Hepatocyte (in vitro differentiated cells): ENCODE results near the gene ZNF266.

ENCODE experiments used
- EZH2 ChIP-seq: fragments of 200-600 bp; sonication (generic); IDR thresholded peaks from 2 replicates; pipeline ENCODE4 v1.6.1; 2016; ENCODE audit warnings: antibody characterized with exemption, mild to moderate bottlenecking, borderline replicate concordance
- TF ChIP-seq, protein P1 (sequence below): fragments of 200-600 bp; sonication (generic); IDR thresholded peaks from 2 replicates; pipeline ENCODE4 v1.5.1; 2016; ENCODE audit warnings: antibody characterized with exemption, mild to moderate bottlenecking; ENCODE audit not compliant: poor library complexity

DNA sequence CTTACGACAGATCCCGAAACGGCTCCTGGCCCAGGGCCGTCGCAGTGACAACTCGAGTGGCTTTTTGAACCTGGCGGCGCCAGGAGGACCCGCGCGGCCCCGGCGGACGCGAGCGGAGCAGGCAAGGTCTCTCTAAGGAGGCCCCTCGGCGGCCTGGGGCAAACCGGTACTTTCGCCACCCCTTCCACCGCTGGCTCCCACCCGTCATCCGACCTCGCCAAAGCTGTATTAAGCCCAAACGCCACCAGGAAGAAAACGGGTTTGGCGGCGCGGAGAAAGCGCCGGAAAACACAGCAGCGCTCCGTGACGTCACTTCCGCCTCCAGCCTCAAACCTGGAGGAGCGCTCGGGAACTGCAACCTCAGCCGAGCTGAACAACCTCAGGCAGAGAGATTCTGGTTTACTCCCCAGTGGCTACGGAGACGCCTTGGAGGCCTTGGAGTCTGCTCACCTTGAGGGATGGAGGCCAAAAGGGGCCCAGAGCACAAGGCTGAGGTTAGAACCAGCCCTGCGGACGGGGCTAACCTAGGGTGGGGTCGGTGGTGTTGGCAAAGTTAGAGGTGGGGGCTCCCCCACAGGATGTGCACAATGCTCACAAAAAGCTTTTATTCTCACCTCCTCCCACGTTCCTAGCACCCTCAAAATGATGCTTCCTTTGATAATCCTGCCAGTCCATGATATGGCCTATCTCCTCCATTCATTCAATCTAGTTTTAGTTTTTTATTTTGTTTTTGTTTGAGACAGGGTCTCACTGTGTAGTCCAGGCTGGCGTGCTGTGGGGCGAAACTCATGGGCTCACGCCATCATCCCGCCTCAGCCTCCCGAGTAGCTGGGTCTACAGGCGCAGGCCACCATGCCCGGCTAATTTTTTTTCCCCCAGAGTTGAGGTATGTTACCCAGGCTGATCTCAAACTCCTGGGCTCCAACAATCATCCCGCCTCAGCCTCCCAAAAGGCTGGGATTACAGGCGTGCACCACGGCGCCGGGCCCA is at the start of gene ZNF266:
- TF ChIP-seq EZH2 = no peak
- TF ChIP-seq, protein P1, sequence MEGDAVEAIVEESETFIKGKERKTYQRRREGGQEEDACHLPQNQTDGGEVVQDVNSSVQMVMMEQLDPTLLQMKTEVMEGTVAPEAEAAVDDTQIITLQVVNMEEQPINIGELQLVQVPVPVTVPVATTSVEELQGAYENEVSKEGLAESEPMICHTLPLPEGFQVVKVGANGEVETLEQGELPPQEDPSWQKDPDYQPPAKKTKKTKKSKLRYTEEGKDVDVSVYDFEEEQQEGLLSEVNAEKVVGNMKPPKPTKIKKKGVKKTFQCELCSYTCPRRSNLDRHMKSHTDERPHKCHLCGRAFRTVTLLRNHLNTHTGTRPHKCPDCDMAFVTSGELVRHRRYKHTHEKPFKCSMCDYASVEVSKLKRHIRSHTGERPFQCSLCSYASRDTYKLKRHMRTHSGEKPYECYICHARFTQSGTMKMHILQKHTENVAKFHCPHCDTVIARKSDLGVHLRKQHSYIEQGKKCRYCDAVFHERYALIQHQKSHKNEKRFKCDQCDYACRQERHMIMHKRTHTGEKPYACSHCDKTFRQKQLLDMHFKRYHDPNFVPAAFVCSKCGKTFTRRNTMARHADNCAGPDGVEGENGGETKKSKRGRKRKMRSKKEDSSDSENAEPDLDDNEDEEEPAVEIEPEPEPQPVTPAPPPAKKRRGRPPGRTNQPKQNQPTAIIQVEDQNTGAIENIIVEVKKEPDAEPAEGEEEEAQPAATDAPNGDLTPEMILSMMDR = peak; percentile 35
